Spleen (tissue), 11 donors: ENCODE data around the gene ENOX1. TPM values are rescaled to one million over a fixed set of nuclear protein-coding genes. Genes with fewer than 3 reads are reported as not detected.

ENCODE experiments used
- DNase-seq: peaks from one replicate; pipeline ENCODE4 v3.0.0-alpha.2; 2020
- H3K27ac ChIP-seq, 8 donors: fragments of 200-600 bp; sonication (generic) in 7 of 8; 1 replicate in 4 of 8; 2 replicates in 4 of 8; pipeline versions ENCODE4 v1.5.0 to v1.8.0; 2016 to 2021; ENCODE audit warnings: inconsistent platforms in 4 of 8, mild to moderate bottlenecking in 4 of 8, moderate library complexity in 1 of 8
- H3K27me3 ChIP-seq, 7 donors: fragments of 200-600 bp; sonication (generic) in 6 of 7; replicated peaks in 1 of 7; 1 replicate in 4 of 7; 2 replicates in 3 of 7; pipeline versions ENCODE4 v1.5.0 to v1.8.0; 2016 to 2021; ENCODE audit warnings: inconsistent platforms in 3 of 7, mild to moderate bottlenecking in 1 of 7
- H3K36me3 ChIP-seq, 6 donors: fragments of 200-600 bp; sonication (generic) in 5 of 6; 1 replicate in 4 of 6; 2 replicates in 2 of 6; pipeline versions ENCODE4 v1.5.0 to v1.8.0; 2016 to 2021; ENCODE audit warnings: inconsistent platforms in 2 of 6
- H3K4me1 ChIP-seq, 6 donors: fragments of 200-600 bp; sonication (generic) in 5 of 6; 1 replicate in 3 of 6; 2 replicates in 3 of 6; pipeline versions ENCODE4 v1.5.0 to v1.8.0; 2016 to 2021; ENCODE audit warnings: inconsistent platforms in 3 of 6
- H3K4me3 ChIP-seq, 8 donors: fragments of 200-600 bp; sonication (generic) in 7 of 8; 1 replicate in 4 of 8; 2 replicates in 4 of 8; pipeline versions ENCODE4 v1.5.0 to v1.8.0; 2016 to 2021; ENCODE audit warnings: inconsistent platforms in 4 of 8, mild to moderate bottlenecking in 4 of 8, moderate library complexity in 2 of 8
- H3K9me3 ChIP-seq, 8 donors: fragments of 200-600 bp; sonication (generic) in 7 of 8; 1 replicate in 4 of 8; 2 replicates in 4 of 8; pipeline versions ENCODE4 v1.5.0 to v1.8.0; 2016 to 2021; ENCODE audit warnings: inconsistent platforms in 4 of 8
- POLR2A ChIP-seq, 3 donors: fragments of 450-650 bp; IDR thresholded peaks; one replicate each; pipeline ENCODE4 v1.5.1; 2017; ENCODE audit warnings: antibody characterized with exemption in 3 of 3, mild to moderate bottlenecking in 1 of 3
- POLR2AphosphoS5 ChIP-seq, 3 donors: sonication (generic); formaldehyde crosslinking; IDR thresholded peaks; one replicate each; pipeline ENCODE4 v1.5.1; 2017; ENCODE audit warnings: antibody characterized with exemption in 3 of 3
- WGBS, 5 donors: extraction: QIAGEN DNeasy Blood & Tissue Kit in 3 of 5; methylation state at CpG; one replicate each; pipeline versions ENCODE4 v1.1.5 to v1.1.7; 2013 to 2018; 5-methylcytosine and 5-hydroxymethylcytosine counted together
- intact Hi-C: fragments of 100-400 bp; cut with DNase I; formaldehyde crosslinking; loops from one replicate; pipeline ENCODE4 v1.15.0; 2023; ENCODE audit warnings: low total_unique reads
- polyA plus RNA-seq, 3 donors: library from polyadenylated mRNA; stranded (reverse); fragments of 200-250 nt; gene quantifications; one replicate each; pipeline ENCODE4 v1.2.1, GENCODE V29; 2013
- total RNA-seq, 7 donors: library from RNA; depleted of rRNA in 3 of 7; stranded (reverse); fragments of >200 nt in 3 of 7; fragmentation: NEBNext Ultra II Directional in 4 of 7; extraction: Animal tissue kit (Norgen Biotek cat#: 25700) in 4 of 7; gene quantifications; one replicate each; pipeline versions ENCODE4 v1.1.0 to v1.2.1, GENCODE V29; 2016 to 2021
- TF ChIP-seq, protein P1 (sequence below), 11 experiments: fragments of 200-600 bp in 7 of 11; fragments of 450-650 bp in 4 of 11; sonication (generic) in 4 of 11; IDR thresholded peaks in 8 of 11; conservative IDR thresholded peaks in 3 of 11; 1 replicate in 7 of 11; 2 replicates in 4 of 11; pipeline versions ENCODE4 v1.4.0 to v1.8.0; 2016 to 2021; ENCODE audit warnings: antibody characterized with exemption in 11 of 11, inconsistent platforms in 4 of 11, mild to moderate bottlenecking in 1 of 11
- donor health status: healthy with polysubstance abuse.
- donor health status: DM: no; HTN: no; CAD: no; lungs with moderate emphysema.
- donor health status: DM: no; HTN: no; CAD: no.
- donor health status: Bipolar disorder and iron deficiency.
- donor health status: healthy.
- donor health status: DM: no; HTN: no; CAD: no.
- donor health status: DM: yes; HTN: yes; CAD: no.

The ENOX1 gene
- total and polyA plus RNA-seq, 10 donors: 0.42 to 1.3 (median 0.54) TPM; not detected in 1

DNA sequence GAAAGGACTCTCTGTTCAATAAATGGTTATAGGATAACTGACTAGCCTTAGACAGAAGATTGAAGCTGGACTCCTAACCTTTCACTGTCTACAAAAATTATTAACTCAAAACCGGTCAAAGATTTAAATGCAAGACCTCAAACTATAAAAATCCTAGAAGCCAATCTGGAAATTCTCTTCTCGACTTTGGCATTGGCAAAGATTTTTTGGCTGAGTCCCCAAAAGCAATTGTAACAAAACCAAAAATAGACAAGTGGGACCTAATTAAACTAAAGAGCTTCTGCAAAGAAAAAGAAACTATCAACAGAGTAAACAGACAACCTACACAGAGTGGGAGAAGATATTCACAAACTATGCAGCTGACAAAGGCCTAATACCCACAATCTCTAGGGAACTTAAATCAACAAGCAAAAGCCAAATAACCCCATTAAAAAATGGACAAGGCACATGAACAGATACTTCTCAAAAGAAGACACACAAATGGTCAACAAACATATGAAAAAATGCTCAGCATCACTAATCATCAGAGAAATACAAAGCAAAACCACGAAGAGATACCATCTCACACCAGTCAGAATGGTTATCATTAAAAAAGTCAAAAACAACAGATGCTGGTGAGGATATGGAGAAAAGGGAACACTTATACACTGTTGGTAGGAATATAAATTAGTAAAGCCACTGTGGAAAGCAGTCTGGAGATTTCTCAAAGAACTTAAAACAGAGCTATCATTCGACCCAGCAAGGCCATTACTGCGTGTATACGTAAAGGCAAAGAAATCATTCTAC lies 497.1 kb downstream of the ENOX1 start:
- WGBS, 5 donors: 67 to 83% (median 76%) methylated on average over 6 of the region's 6 CpGs
- Histone ChIP-seq H3K27ac (no peak overlapping the region), H3K4me3 (no peak overlapping the region), H3K9me3 (no peaks in the 10 kb centered on the region), H3K4me1 (no peaks in the 10 kb centered on the region), H3K27me3 (no peaks in the 10 kb centered on the region), H3K36me3 (no peaks in the 10 kb centered on the region)
- DNase-seq: no peak
- intact Hi-C loops: no loop called here
- TF ChIP-seq POLR2AphosphoS5 (IDR thresholded peaks at IDR 0.05) (no peak), POLR2A (IDR thresholded peaks at IDR 0.05) (no peak)
- TF ChIP-seq, protein P1, sequence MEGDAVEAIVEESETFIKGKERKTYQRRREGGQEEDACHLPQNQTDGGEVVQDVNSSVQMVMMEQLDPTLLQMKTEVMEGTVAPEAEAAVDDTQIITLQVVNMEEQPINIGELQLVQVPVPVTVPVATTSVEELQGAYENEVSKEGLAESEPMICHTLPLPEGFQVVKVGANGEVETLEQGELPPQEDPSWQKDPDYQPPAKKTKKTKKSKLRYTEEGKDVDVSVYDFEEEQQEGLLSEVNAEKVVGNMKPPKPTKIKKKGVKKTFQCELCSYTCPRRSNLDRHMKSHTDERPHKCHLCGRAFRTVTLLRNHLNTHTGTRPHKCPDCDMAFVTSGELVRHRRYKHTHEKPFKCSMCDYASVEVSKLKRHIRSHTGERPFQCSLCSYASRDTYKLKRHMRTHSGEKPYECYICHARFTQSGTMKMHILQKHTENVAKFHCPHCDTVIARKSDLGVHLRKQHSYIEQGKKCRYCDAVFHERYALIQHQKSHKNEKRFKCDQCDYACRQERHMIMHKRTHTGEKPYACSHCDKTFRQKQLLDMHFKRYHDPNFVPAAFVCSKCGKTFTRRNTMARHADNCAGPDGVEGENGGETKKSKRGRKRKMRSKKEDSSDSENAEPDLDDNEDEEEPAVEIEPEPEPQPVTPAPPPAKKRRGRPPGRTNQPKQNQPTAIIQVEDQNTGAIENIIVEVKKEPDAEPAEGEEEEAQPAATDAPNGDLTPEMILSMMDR (IDR thresholded peaks at IDR 0.05 in 8 of 11, conservative IDR thresholded peaks at IDR 0.05 in 3 of 11): no peak

DNA sequence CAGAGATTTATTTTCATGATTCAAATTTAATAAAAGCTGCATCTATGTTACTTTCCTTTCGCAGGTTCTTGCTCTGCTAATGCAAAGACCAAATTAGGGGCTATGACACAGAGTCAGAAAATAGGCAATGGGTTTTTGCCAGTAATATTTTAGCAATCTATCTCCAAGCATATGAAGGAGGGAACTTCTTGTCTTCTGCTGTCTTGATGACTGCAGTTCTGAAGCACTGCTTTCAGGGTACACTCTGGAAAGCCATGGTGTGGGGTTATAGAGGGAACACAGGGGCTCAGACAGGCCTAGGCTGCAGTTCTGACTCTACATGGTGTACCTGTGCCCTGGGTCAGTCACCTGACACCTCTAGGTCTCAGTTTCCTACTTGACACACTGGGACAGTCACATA lies 500.0 kb downstream of the ENOX1 start:
- no peaks in the 10 kb centered on the region for H3K4me1 ChIP-seq
- DNase-seq: no peak
- no peaks in the 10 kb centered on the region for H3K36me3 ChIP-seq
- intact Hi-C loops: no loop called here
- H3K27me3 ChIP-seq: no peaks in the 10 kb centered on the region
- TF ChIP-seq, protein P1 (IDR thresholded peaks at IDR 0.05 in 8 of 11, conservative IDR thresholded peaks at IDR 0.05 in 3 of 11): no peak
- TF ChIP-seq POLR2AphosphoS5 (IDR thresholded peaks at IDR 0.05): no peak
- TF ChIP-seq POLR2A (IDR thresholded peaks at IDR 0.05): no peak
- H3K4me3 ChIP-seq: no peak overlapping the region
- H3K27ac ChIP-seq: no peak overlapping the region
- H3K9me3 ChIP-seq: no peaks in the 10 kb centered on the region
- WGBS, 5 donors: 84 to 98% (median 90%) methylated on average over 1 of the region's 1 CpG

DNA sequence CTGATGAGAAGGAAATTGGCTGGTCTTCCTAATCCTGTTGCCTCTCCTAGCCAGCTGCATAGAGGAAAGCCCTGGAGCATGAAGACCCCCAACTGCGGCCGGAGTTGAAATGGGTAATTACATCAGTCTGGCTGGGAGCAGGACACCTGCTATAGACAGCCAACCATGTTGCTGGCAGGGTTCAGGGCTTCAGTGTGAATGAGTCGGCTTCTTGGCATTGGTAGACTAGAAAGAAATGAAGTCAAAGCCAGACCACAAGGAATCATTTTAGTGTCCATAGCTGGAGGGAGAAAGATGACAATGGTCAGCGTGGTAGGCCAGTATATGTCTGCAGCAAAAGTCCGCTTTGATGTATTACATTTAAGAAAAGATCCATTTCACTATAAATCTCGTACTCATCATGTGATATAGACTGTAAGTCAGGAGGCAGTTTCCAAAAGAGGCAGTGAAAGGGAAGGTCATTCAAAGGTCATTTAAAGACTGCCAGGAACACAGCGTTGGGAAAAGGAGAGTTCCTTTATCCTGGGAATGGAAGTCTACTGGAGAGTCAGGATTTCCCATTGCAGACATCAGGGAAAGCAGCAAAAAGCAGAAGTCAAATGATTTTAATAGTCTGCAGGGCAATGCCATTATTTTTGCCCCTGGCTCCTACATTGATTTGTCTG lies 500.7 kb downstream of the ENOX1 start:
- 74 to 80% (median 77%) methylated on average over 7 of the region's 7 CpGs for WGBS, 5 donors
- Histone ChIP-seq H3K36me3 (no peaks in the 10 kb centered on the region), H3K4me1 (no peaks in the 10 kb centered on the region), H3K9me3 (no peaks in the 10 kb centered on the region), H3K27ac (no peak overlapping the region), H3K4me3 (no peak overlapping the region), H3K27me3 (no peaks in the 10 kb centered on the region)
- DNase-seq: no peak
- no peak for TF ChIP-seq POLR2A (IDR thresholded peaks at IDR 0.05)
- no peak for TF ChIP-seq POLR2AphosphoS5 (IDR thresholded peaks at IDR 0.05)
- TF ChIP-seq, protein P1 (IDR thresholded peaks at IDR 0.05 in 8 of 11, conservative IDR thresholded peaks at IDR 0.05 in 3 of 11): no peak
- intact Hi-C loops: no loop called here

DNA sequence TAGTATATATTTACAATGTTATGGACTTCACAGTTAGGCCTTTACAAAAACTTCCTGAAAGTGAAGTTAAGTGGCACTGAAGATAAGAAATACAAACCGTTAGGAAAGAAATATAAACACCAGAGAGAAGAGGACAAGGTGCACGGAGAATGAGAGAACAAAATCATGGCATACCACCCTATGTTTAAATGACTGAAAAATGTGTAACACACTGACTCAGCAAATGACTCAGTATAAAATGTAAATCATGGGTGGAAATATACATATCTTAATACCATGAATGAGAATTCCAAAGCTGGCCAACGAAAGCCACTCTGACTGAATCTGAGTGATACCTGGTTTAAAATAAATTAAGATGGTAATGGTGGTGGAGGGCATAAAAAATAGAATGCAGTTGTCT lies 502.6 kb downstream of the ENOX1 start:
- no peak overlapping the region for H3K4me3 ChIP-seq
- 72 to 78% (median 75%) methylated on average over 3 of the region's 3 CpGs for WGBS, 5 donors
- no peaks in the 10 kb centered on the region for H3K36me3 ChIP-seq
- intact Hi-C loops: no loop called here
- TF ChIP-seq, protein P1 (IDR thresholded peaks at IDR 0.05 in 8 of 11, conservative IDR thresholded peaks at IDR 0.05 in 3 of 11): no peak
- no peak for TF ChIP-seq POLR2AphosphoS5 (IDR thresholded peaks at IDR 0.05)
- H3K27ac ChIP-seq: no peak overlapping the region
- H3K4me1 ChIP-seq: no peaks in the 10 kb centered on the region
- H3K27me3 ChIP-seq: no peaks in the 10 kb centered on the region
- DNase-seq: no peak
- H3K9me3 ChIP-seq: no peaks in the 10 kb centered on the region
